Germinal center (tissue), 1 donor: ENCODE measurements around the gene SDHD.

Experiments
- DNase-seq: peaks from one replicate; pipeline ENCODE4 v3.0.0; 2012; ENCODE audit warnings: mixed read lengths, low spot score

The SDHD gene

DNA sequence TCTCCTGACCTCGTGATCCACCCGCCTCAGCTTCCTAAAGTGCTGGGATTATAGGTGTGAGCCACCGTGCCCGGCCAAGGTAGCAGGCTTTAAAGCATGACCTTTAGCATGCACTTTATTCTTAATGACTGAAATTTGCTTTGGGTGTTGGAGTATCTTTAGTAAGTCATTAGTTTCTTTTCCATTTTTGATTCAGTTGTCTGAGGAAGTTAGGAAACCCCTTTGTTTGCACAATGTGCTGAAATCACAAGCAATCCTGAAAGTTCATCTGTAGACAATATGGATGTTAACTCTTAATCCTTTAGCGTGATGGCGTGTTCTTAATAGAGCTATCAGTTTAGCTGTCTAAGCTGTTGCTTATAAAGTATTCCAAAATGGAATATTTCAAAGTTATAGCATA, 16.8 kb downstream of the SDHD start:
- no peak for DNase-seq

GRCh38 chr11:112106070-112106469, 19.4 kb downstream of the SDHD start:
- DNase-seq = no peak

GRCh38 chr11:112113539-112114457, 27.1 kb downstream of the SDHD start:
- peak; percentile 48 for DNase-seq

DNA sequence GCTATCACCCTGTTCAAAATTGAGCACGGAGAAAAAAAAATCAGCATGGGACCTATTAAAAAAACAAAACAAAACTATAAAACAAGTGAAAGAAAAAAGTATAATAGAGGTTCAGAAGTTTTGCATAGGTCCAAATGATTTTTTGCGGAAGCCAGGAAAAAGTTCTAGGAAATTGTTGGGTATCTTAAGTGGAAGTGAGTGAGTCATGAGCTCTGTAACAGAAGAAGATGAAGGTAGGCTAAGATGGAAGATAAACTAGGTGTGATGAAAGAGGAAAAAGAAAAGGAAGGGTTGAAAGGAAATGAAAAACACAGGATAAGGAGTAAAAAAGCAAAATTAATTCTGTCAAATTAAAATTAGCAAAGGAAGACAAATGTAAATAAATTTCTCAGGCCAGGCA, 27.8 kb downstream of the SDHD start:
- no peak for DNase-seq

DNA sequence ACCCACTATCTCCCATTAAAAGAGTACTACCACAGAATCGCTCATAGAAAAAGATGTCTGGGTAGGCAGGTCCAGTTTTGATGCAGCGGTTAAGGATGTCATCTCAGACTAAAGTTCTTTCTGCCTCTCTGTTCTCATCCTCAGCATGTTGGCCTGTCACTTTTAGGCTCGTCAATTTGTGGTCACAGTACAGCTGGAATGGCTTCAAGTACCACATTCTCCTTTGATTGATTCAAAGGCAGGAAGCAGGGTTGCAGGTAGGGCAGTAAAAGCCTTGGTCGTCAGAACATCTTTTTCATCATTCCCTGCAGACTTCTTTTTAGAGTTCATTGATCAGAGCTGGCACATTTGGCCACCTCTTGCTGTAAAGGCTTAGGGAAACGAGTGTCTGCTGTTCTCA, 28.7 kb downstream of the SDHD start:
- DNase-seq = no peak

- DNase-seq = no peak
Observed at GRCh38 chr11:112118176-112118575, 31.5 kb downstream of the SDHD start.

DNA sequence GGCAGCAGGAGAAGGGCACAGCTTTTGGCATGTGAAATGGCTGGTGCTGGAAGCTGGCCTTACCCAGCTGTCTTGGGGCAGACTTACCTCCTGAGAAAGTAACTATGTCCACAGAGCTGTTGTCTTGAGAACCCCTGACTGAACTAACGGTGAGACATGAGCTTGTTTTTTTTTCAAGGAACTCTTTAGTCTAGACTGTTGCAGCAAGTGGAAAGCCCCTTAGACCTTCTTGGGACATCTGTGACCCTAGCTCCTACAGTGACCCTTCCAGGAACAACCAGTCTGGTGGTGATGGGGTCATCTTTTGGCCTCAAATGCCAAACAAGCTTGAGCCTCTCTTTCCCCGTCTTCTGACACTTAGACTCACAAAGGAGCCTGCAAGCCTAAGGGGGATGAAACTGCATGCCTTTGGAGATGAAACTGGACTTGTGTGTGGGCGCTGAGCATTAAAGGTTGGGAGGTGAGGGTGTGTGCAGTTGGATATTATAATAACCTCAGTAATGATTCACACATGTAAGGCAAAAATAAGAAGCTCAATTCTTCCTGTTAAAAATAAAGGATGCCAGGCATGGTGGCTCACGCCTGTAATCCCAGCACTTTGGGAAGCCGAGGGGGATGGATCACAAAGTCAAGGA, 35.4 kb downstream of the SDHD start:
- no peak for DNase-seq

- DNase-seq = no peak
Observed at GRCh38 chr11:112123129-112123528, 36.5 kb downstream of the SDHD start.

DNA sequence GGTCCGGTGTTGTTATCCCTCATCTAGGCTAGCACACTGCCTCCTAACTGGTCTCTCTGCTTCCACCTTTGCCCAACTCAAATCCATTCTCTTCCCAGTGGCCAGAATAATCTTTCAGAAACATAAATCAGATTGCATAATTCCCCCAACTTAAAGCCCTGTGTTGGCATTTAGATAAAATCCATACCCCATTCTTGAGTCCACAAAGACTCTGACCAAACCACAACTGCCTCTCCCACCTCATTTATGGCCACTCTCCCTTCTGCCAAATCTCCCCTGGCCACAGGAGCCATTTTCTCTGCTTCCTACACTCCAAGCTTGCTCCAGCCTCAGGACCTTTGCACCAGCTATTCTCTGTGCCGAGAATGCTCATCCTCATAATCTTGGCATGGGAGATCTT, 40.4 kb downstream of the SDHD start:
- DNase-seq = no peak

- no peak for DNase-seq
Observed at GRCh38 chr11:112128483-112129121, 41.9 kb downstream of the SDHD start.

GRCh38 chr11:112129656-112130055, 43.0 kb downstream of the SDHD start:
- no peak for DNase-seq

- DNase-seq = no peak
Observed at GRCh38 chr11:112132737-112133136, 46.1 kb downstream of the SDHD start.

DNA sequence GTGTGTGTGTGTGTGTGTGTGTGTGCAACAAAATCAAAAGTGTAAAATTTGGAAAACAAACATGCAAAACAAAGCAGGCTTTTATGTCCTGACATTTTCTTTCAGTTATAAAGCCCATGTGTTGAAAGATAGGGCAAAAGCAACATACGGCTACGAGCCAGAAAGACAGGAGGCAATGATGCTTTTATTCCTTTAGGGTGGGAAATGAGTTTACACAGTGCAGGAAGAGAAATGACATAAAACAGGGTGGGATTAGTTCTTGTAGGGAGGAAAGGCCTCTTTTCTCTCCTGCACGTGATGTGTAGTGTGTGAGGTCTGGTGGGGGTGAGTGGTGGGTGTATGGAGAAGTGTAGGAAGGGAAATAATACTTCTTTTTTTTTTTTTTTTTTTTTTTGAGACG, 47.8 kb downstream of the SDHD start:
- no peak for DNase-seq

GRCh38 chr11:112143597-112143996, 56.9 kb downstream of the SDHD start:
- no peak for DNase-seq
